HepG2 (cell line): ENCODE data around the gene CEBPE. TPM values are rescaled to one million over a fixed set of nuclear protein-coding genes. Genes with fewer than 3 reads are reported as not detected.
A peak's percentile ranks its signal among the peaks of the same experiment; 100 is the strongest.

Source experiments
- ARNTL ChIP-seq: sonication (generic); formaldehyde crosslinking; IDR thresholded peaks from 2 replicates; pipeline ENCODE4 v1.4.0; 2020; ENCODE audit warnings: mild to moderate bottlenecking, missing genetic modification reagents
- ATM ChIP-seq: fragments of 450-650 bp; IDR thresholded peaks from 2 replicates; pipeline ENCODE4 v1.7.1; 2017; ENCODE audit warnings: mild to moderate bottlenecking, borderline replicate concordance
- BATF2 ChIP-seq: sonication (generic); formaldehyde crosslinking; IDR thresholded peaks from 2 replicates; pipeline ENCODE4 v1.8.0; 2022; ENCODE audit warnings: mild to moderate bottlenecking, missing genetic modification reagents, moderate library complexity
- ETV6 ChIP-seq: sonication (generic); formaldehyde crosslinking; conservative IDR thresholded peaks from 2 replicates; pipeline ENCODE4 v1.4.0; 2020; ENCODE audit warnings: missing genetic modification reagents
- FOXM1 ChIP-seq: sonication (generic); formaldehyde crosslinking; IDR thresholded peaks from 2 replicates; pipeline ENCODE4 v1.5.0; 2020; ENCODE audit warnings: missing genetic modification reagents
- FOXP1 ChIP-seq, 2 experiments: fragments of 450-650 bp in 1 of 2; IDR thresholded peaks; 2 replicates each; pipeline ENCODE4 v1.6.1; 2017 to 2018; ENCODE audit warnings: antibody characterized with exemption in 1 of 2
- HES4 ChIP-seq: sonication (generic); formaldehyde crosslinking; IDR thresholded peaks from 2 replicates; pipeline ENCODE4 v1.9.0; 2021; ENCODE audit warnings: mild to moderate bottlenecking, missing genetic modification reagents, borderline replicate concordance
- HIVEP1 ChIP-seq: sonication (generic); formaldehyde crosslinking; IDR thresholded peaks from 2 replicates; pipeline ENCODE4 v1.4.0; 2020; ENCODE audit warnings: mild to moderate bottlenecking, missing genetic modification reagents
- HMGXB4 ChIP-seq, 2 experiments: sonication (generic) in 1 of 2; formaldehyde crosslinking in 1 of 2; IDR thresholded peaks; 2 replicates each; pipeline versions ENCODE4 v1.4.0 to v1.6.1; 2018 to 2020; ENCODE audit warnings: missing genetic modification reagents in 2 of 2, borderline replicate concordance in 1 of 2, low read depth in 1 of 2, mild to moderate bottlenecking in 1 of 2, missing biosample characterization in 1 of 2
- KAT2B ChIP-seq: fragments of 150-350 bp; IDR thresholded peaks from 2 replicates; pipeline ENCODE4 v1.6.1; 2014; ENCODE audit warnings: low read depth, low read length, borderline replicate concordance
- KLF9 ChIP-seq: IDR thresholded peaks from 2 replicates; pipeline ENCODE4 v1.6.1; 2016; ENCODE audit warnings: low read depth
- NFIB ChIP-seq: sonication (generic); formaldehyde crosslinking; IDR thresholded peaks from 2 replicates; pipeline ENCODE4 v1.9.0; 2021; ENCODE audit warnings: missing genetic modification reagents, mild to moderate bottlenecking, borderline replicate concordance
- RNF219 ChIP-seq: sonication (generic); formaldehyde crosslinking; IDR thresholded peaks from 2 replicates; pipeline ENCODE4 v1.5.0; 2020; ENCODE audit warnings: mild to moderate bottlenecking, missing genetic modification reagents
- YEATS2 ChIP-seq: sonication (generic); formaldehyde crosslinking; IDR thresholded peaks from 2 replicates; pipeline ENCODE4 v1.4.0; 2020; ENCODE audit warnings: missing genetic modification reagents, borderline replicate concordance
- ZBTB1 ChIP-seq: sonication (generic); formaldehyde crosslinking; IDR thresholded peaks from 2 replicates; pipeline ENCODE4 v1.4.0; 2020; ENCODE audit warnings: missing genetic modification reagents, borderline replicate concordance
- ZIK1 ChIP-seq: sonication (generic); formaldehyde crosslinking; IDR thresholded peaks from 2 replicates; pipeline ENCODE4 v1.5.0; 2020; ENCODE audit warnings: mild to moderate bottlenecking, low read depth, missing genetic modification reagents, borderline replicate concordance
- ZNF292 ChIP-seq: sonication (generic); formaldehyde crosslinking; IDR thresholded peaks from 2 replicates; pipeline ENCODE4 v1.8.1; 2022; ENCODE audit warnings: mild to moderate bottlenecking, low read depth, missing genetic modification reagents, borderline replicate concordance
- ZNF44 ChIP-seq: sonication (generic); formaldehyde crosslinking; IDR thresholded peaks from 2 replicates; pipeline ENCODE4 v1.5.1; 2020; ENCODE audit warnings: mild to moderate bottlenecking, missing genetic modification reagents
- ZNF639 ChIP-seq: conservative IDR thresholded peaks from 2 replicates; pipeline ENCODE4 v1.6.1; 2018; ENCODE audit warnings: missing genetic modification reagents
- ZNF710 ChIP-seq: sonication (generic); formaldehyde crosslinking; IDR thresholded peaks from 2 replicates; pipeline ENCODE4 v1.5.0; 2020; ENCODE audit warnings: mild to moderate bottlenecking, missing genetic modification reagents, borderline replicate concordance
- ZNF772 ChIP-seq: sonication (generic); formaldehyde crosslinking; IDR thresholded peaks from 2 replicates; pipeline ENCODE4 v1.5.0; 2020; ENCODE audit warnings: mild to moderate bottlenecking, missing genetic modification reagents
- polyA plus RNA-seq, 8 experiments: library from polyadenylated mRNA; depleted of rRNA in 3 of 8; stranded (reverse) in 7 of 8; unstranded in 1 of 8; fragments of >200 nt; fragmentation: Illumina TruSeq in 4 of 8; extraction: Trizol in 4 of 8; gene quantifications; 2 replicates each; pipeline versions ENCODE4 v1.2.1 to v1.2.3, GENCODE V29; 2011 to 2016; ENCODE audit warnings: low read depth in 4 of 8, missing spikeins in 1 of 8, mixed read lengths in 1 of 8; ENCODE audit not compliant: insufficient read depth in 1 of 8
- total RNA-seq, 5 experiments: library from RNA; depleted of rRNA; stranded (reverse); fragments of >200 nt; fragmentation: Illumina TruSeq; extraction: Trizol; gene quantifications; 2 replicates each; pipeline ENCODE4 v1.2.3, GENCODE V29; 2016; ENCODE audit warnings: low read depth in 1 of 5

CEBPE gene
- total and polyA plus RNA-seq, 2 of the 13 experiments (the other 11 are each of a cell fraction or from before 2014, with no cell fraction given) = 0.09 to 0.11 TPM

GRCh38 chr14:23068789-23069412 lies 50.2 kb downstream of the CEBPE start (continued):
- TF ChIP-seq KAT2B (no peak), ZNF292 (CRISPR knock-in tag) (no peak), HMGXB4 (CRISPR knock-in tag; IDR thresholded peaks at IDR 0.05; ENCODE audit: borderline replicate concordance in 1 of 2, low read depth in 1 of 2) (peak; percentile 98 to 100), ZNF639 (peak; percentile 73), HIVEP1 (CRISPR knock-in tag) (no peak), BATF2 (no peak), ZNF44 (CRISPR knock-in tag) (no peak; the same call in 1 of the 2 replicates), FOXP1 (IDR thresholded peaks at IDR 0.05) (no peak), FOXP1 (CRISPR knock-in tag; IDR thresholded peaks at IDR 0.05) (no peak), NFIB (CRISPR knock-in tag) (no peak), ZIK1 (CRISPR knock-in tag) (peak; percentile 79; the same call in 1 of the 2 replicates), ETV6 (no peak; the same call in 1 of the 2 replicates), ZBTB1 (CRISPR knock-in tag) (no peak), ATM (no peak), RNF219 (CRISPR knock-in tag) (peak; percentile 68; the same call in 1 of the 2 replicates), YEATS2 (CRISPR knock-in tag) (peak; percentile 74; the same call in 1 of the 2 replicates), HES4 (CRISPR knock-in tag) (no peak), ARNTL (CRISPR knock-in tag) (peak; percentile 17; the same call in 1 of the 2 replicates), FOXM1 (no peak), ZNF710 (CRISPR knock-in tag) (peak; percentile 35; the same call in 1 of the 2 replicates), KLF9 (CRISPR knock-in tag) (0 out of 2 replicates have a peak, but pooled peaks have one; percentile 36), ZNF772 (peak; percentile 91; the same call in 1 of the 2 replicates)
